HepG2 (cell line): ENCODE results near the gene CDK13. TPM values are rescaled to one million over a fixed set of nuclear protein-coding genes. Genes with fewer than 3 reads are reported as not detected.
A peak's percentile ranks its signal among the peaks of the same experiment; 100 is the strongest.

Source experiments
- AHR ChIP-seq: IDR thresholded peaks from 2 replicates; pipeline ENCODE4 v1.6.1; 2018; ENCODE audit warnings: missing genetic modification reagents, missing compliant biosample characterization
- DNMT1 ChIP-seq: sonication (generic); formaldehyde crosslinking; IDR thresholded peaks from 2 replicates; pipeline ENCODE4 v1.5.1; 2020; ENCODE audit warnings: mild to moderate bottlenecking, missing genetic modification reagents
- ETV6 ChIP-seq: sonication (generic); formaldehyde crosslinking; conservative IDR thresholded peaks from 2 replicates; pipeline ENCODE4 v1.4.0; 2020; ENCODE audit warnings: missing genetic modification reagents
- FOXJ3 ChIP-seq: sonication (generic); formaldehyde crosslinking; IDR thresholded peaks from 2 replicates; pipeline ENCODE4 v1.4.0; 2020; ENCODE audit warnings: missing genetic modification reagents, mild to moderate bottlenecking, borderline replicate concordance
- GFI1 ChIP-seq: sonication (generic); formaldehyde crosslinking; IDR thresholded peaks from 2 replicates; pipeline ENCODE4 v1.5.0; 2020; ENCODE audit warnings: missing genetic modification reagents, mild to moderate bottlenecking, borderline replicate concordance
- KLF11 ChIP-seq: IDR thresholded peaks from 2 replicates; pipeline ENCODE4 v1.6.1; 2016; ENCODE audit warnings: missing compliant biosample characterization
- KMT2A ChIP-seq: sonication (generic); formaldehyde crosslinking; IDR thresholded peaks from 2 replicates; pipeline ENCODE4 v1.4.0; 2020; ENCODE audit warnings: missing genetic modification reagents
- NCOR1 ChIP-seq: fragments of 200-600 bp; sonication (generic); IDR thresholded peaks from 2 replicates; pipeline ENCODE4 v1.7.0; 2017; ENCODE audit warnings: antibody characterized with exemption, low read length, borderline replicate concordance
- NR2F6 ChIP-seq, 2 experiments: IDR thresholded peaks; 2 replicates each; pipeline ENCODE4 v1.6.1; 2016; ENCODE audit warnings: antibody characterized with exemption in 1 of 2, mild to moderate bottlenecking in 1 of 2
- PHF20 ChIP-seq: sonication (generic); formaldehyde crosslinking; IDR thresholded peaks from 2 replicates; pipeline ENCODE4 v1.5.0; 2020; ENCODE audit warnings: mild to moderate bottlenecking, missing genetic modification reagents
- PPARG ChIP-seq: conservative IDR thresholded peaks from 2 replicates; pipeline ENCODE4 v1.6.1; 2016; ENCODE audit warnings: missing biosample characterization, missing genetic modification reagents
- SALL2 ChIP-seq: sonication (generic); formaldehyde crosslinking; IDR thresholded peaks from 2 replicates; pipeline ENCODE4 v1.8.1; 2023; ENCODE audit warnings: mild to moderate bottlenecking, missing genetic modification reagents, inconsistent platforms
- SOX13 ChIP-seq, 3 experiments: fragments of 450-650 bp in 1 of 3; sonication (generic) in 1 of 3; formaldehyde crosslinking in 1 of 3; IDR thresholded peaks in 2 of 3; conservative IDR thresholded peaks in 1 of 3; 2 replicates each; pipeline versions ENCODE4 v1.5.0 to v1.6.1; 2016 to 2020; ENCODE audit warnings: antibody characterized with exemption in 1 of 3, mild to moderate bottlenecking in 1 of 3, missing compliant biosample characterization in 1 of 3, missing genetic modification reagents in 1 of 3, moderate library complexity in 1 of 3
- STAG1 ChIP-seq: sonication (generic); formaldehyde crosslinking; IDR thresholded peaks from 2 replicates; pipeline ENCODE4 v1.4.0; 2020; ENCODE audit warnings: missing genetic modification reagents
- TBX2 ChIP-seq: sonication (generic); formaldehyde crosslinking; IDR thresholded peaks from 2 replicates; pipeline ENCODE4 v1.5.0; 2020; ENCODE audit warnings: missing genetic modification reagents, mild to moderate bottlenecking, borderline replicate concordance
- ZNF253 ChIP-seq: sonication (generic); formaldehyde crosslinking; IDR thresholded peaks from 2 replicates; pipeline ENCODE4 v1.8.0; 2022; ENCODE audit warnings: mild to moderate bottlenecking, missing genetic modification reagents, borderline replicate concordance
- ZNF296 ChIP-seq: sonication (generic); formaldehyde crosslinking; conservative IDR thresholded peaks from 2 replicates; pipeline ENCODE4 v1.5.0; 2020; ENCODE audit warnings: mild to moderate bottlenecking, missing genetic modification reagents
- ZNF317 ChIP-seq: sonication (generic); formaldehyde crosslinking; IDR thresholded peaks from 2 replicates; pipeline ENCODE4 v1.5.0; 2020; ENCODE audit warnings: mild to moderate bottlenecking, missing genetic modification reagents
- ZNF564 ChIP-seq: sonication (generic); formaldehyde crosslinking; IDR thresholded peaks from 2 replicates; pipeline ENCODE4 v1.8.1; 2023; ENCODE audit warnings: mild to moderate bottlenecking, missing genetic modification reagents
- ZNF567 ChIP-seq: sonication (generic); formaldehyde crosslinking; IDR thresholded peaks from 2 replicates; pipeline ENCODE4 v1.8.1; 2023; ENCODE audit warnings: mild to moderate bottlenecking, missing genetic modification reagents, borderline replicate concordance
- ZZZ3 ChIP-seq: sonication (generic); formaldehyde crosslinking; IDR thresholded peaks from 2 replicates; pipeline ENCODE4 v1.4.0; 2020; ENCODE audit warnings: missing genetic modification reagents, mild to moderate bottlenecking, borderline replicate concordance
- polyA plus RNA-seq, 8 experiments: library from polyadenylated mRNA; depleted of rRNA in 3 of 8; stranded (reverse) in 7 of 8; unstranded in 1 of 8; fragments of >200 nt; fragmentation: Illumina TruSeq in 4 of 8; extraction: Trizol in 4 of 8; gene quantifications; 2 replicates each; pipeline versions ENCODE4 v1.2.1 to v1.2.3, GENCODE V29; 2011 to 2016; ENCODE audit warnings: low read depth in 4 of 8, missing spikeins in 1 of 8, mixed read lengths in 1 of 8; ENCODE audit not compliant: insufficient read depth in 1 of 8
- total RNA-seq, 5 experiments: library from RNA; depleted of rRNA; stranded (reverse); fragments of >200 nt; fragmentation: Illumina TruSeq; extraction: Trizol; gene quantifications; 2 replicates each; pipeline ENCODE4 v1.2.3, GENCODE V29; 2016; ENCODE audit warnings: low read depth in 1 of 5
- TF ChIP-seq, protein P1 (sequence below): sonication (generic); formaldehyde crosslinking; IDR thresholded peaks from 2 replicates; pipeline ENCODE4 v1.4.0; 2020; ENCODE audit warnings: mild to moderate bottlenecking, missing genetic modification reagents
- TF ChIP-seq, protein P2 (sequence below): IDR thresholded peaks from 2 replicates; pipeline ENCODE4 v1.6.1; 2012; ENCODE audit warnings: inconsistent platforms
- TF ChIP-seq, protein P3 (sequence below): IDR thresholded peaks from 2 replicates; pipeline ENCODE4 v1.6.1; 2016; ENCODE audit warnings: low read depth

The CDK13 gene
- total and polyA plus RNA-seq, 2 of the 13 experiments (the other 11 are each of a cell fraction or from before 2014, with no cell fraction given): 21.0 to 40.9 TPM

DNA sequence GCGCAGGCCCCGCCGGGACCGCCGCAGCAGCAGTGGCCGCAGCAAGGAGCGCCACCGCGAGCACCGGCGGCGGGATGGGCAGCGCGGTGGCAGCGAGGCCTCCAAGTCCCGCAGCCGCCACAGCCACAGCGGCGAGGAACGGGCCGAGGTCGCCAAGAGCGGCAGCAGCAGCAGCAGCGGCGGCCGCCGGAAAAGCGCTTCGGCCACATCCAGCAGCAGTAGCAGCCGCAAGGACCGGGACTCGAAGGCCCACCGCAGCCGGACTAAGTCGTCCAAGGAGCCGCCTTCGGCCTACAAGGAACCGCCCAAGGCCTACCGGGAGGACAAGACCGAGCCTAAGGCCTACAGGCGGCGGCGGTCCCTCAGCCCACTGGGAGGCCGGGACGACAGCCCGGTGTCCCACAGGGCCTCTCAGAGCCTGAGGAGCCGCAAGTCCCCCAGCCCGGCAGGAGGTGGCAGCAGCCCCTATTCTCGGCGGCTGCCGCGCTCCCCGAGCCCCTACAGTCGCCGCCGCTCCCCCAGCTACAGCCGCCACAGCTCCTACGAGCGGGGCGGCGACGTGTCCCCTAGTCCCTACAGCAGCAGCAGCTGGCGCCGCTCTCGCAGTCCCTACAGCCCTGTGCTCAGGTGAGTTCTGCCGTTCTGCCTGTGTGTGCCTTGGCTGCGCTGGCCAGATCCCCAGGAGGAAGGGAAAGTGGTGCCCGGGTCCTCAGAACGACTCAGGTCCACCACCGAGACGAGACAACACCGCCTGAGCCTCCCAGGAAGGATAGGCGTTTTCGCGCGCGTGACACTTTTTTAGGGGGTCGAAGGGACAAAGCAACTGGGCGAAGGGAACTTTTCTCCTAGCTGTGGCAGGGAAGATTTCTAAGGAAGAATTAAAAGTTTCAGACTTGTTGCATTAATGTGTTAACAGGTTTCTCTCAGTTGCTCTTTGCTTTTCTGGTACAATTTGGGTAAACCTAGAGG is 1.5 kb downstream of the CDK13 start (continued):
- TF ChIP-seq, protein P1, sequence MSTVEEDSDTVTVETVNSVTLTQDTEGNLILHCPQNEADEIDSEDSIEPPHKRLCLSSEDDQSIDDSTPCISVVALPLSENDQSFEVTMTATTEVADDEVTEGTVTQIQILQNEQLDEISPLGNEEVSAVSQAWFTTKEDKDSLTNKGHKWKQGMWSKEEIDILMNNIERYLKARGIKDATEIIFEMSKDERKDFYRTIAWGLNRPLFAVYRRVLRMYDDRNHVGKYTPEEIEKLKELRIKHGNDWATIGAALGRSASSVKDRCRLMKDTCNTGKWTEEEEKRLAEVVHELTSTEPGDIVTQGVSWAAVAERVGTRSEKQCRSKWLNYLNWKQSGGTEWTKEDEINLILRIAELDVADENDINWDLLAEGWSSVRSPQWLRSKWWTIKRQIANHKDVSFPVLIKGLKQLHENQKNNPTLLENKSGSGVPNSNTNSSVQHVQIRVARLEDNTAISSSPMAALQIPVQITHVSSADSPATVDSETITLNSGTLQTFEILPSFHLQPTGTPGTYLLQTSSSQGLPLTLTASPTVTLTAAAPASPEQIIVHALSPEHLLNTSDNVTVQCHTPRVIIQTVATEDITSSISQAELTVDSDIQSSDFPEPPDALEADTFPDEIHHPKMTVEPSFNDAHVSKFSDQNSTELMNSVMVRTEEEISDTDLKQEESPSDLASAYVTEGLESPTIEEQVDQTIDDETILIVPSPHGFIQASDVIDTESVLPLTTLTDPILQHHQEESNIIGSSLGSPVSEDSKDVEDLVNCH (CRISPR knock-in tag): no peak
- TF ChIP-seq KMT2A (CRISPR knock-in tag): peak; percentile 92; the same call in 1 of the 2 replicates
- TF ChIP-seq STAG1: peak; percentile 51
- TF ChIP-seq, protein P2, sequence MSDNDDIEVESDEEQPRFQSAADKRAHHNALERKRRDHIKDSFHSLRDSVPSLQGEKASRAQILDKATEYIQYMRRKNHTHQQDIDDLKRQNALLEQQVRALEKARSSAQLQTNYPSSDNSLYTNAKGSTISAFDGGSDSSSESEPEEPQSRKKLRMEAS: 0 out of 2 replicates have a peak, but pooled peaks have one; percentile 7
- TF ChIP-seq ZNF567: no peak; the same call in 1 of the 2 replicates
- TF ChIP-seq FOXJ3 (CRISPR knock-in tag): no peak
- TF ChIP-seq ETV6 (CRISPR knock-in tag): no peak
- TF ChIP-seq SOX13 (IDR thresholded peaks at IDR 0.05): no peak
- no peak for TF ChIP-seq SOX13 (CRISPR knock-in tag; conservative IDR thresholded peaks at IDR 0.05 in 1 of 2, IDR thresholded peaks at IDR 0.05 in 1 of 2)
- no peak for TF ChIP-seq NR2F6 (IDR thresholded peaks at IDR 0.05)
- no peak for TF ChIP-seq NR2F6 (CRISPR knock-in tag; IDR thresholded peaks at IDR 0.05)
- no peak for TF ChIP-seq PPARG (CRISPR knock-in tag)
- peak; percentile 40; the same call in 1 of the 2 replicates for TF ChIP-seq PHF20 (CRISPR knock-in tag)
- no peak for TF ChIP-seq GFI1 (CRISPR knock-in tag)
- TF ChIP-seq DNMT1: 0 out of 2 replicates have a peak, but pooled peaks have one; percentile 37
- peak; percentile 26; the same call in 1 of the 2 replicates for TF ChIP-seq AHR
- no peak for TF ChIP-seq ZNF253 (CRISPR knock-in tag)
- no peak for TF ChIP-seq NCOR1
- no peak for TF ChIP-seq KLF11 (CRISPR knock-in tag)
- TF ChIP-seq TBX2 (CRISPR knock-in tag): no peak
- no peak for TF ChIP-seq ZZZ3 (CRISPR knock-in tag)
- TF ChIP-seq, protein P3, sequence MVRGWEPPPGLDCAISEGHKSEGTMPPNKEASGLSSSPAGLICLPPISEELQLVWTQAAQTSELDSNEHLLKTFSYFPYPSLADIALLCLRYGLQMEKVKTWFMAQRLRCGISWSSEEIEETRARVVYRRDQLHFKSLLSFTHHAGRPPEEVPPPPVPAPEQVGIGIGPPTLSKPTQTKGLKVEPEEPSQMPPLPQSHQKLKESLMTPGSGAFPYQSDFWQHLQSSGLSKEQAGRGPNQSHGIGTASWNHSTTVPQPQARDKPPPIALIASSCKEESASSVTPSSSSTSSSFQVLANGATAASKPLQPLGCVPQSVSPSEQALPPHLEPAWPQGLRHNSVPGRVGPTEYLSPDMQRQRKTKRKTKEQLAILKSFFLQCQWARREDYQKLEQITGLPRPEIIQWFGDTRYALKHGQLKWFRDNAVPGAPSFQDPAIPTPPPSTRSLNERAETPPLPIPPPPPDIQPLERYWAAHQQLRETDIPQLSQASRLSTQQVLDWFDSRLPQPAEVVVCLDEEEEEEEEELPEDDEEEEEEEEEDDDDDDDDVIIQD (CRISPR knock-in tag): no peak
- TF ChIP-seq ZNF564 (CRISPR knock-in tag): 0 out of 2 replicates have a peak, but pooled peaks have one; percentile 43
- TF ChIP-seq SALL2 (CRISPR knock-in tag): no peak
- no peak; the same call in 1 of the 2 replicates for TF ChIP-seq ZNF296 (CRISPR knock-in tag)
- 0 out of 2 replicates have a peak, but pooled peaks have one; percentile 47 for TF ChIP-seq ZNF317 (CRISPR knock-in tag)
